Measurements from ENCODE around the gene ESPL1. TPM values are rescaled to one million over a fixed set of nuclear protein-coding genes. Genes with fewer than 3 reads are reported as not detected.

ESPL1 gene
- total and polyA plus RNA-seq, 2 of the 13 experiments (the other 11 are each of a cell fraction or from before 2014, with no cell fraction given), result 5.8 to 11.5 TPM

DNA sequence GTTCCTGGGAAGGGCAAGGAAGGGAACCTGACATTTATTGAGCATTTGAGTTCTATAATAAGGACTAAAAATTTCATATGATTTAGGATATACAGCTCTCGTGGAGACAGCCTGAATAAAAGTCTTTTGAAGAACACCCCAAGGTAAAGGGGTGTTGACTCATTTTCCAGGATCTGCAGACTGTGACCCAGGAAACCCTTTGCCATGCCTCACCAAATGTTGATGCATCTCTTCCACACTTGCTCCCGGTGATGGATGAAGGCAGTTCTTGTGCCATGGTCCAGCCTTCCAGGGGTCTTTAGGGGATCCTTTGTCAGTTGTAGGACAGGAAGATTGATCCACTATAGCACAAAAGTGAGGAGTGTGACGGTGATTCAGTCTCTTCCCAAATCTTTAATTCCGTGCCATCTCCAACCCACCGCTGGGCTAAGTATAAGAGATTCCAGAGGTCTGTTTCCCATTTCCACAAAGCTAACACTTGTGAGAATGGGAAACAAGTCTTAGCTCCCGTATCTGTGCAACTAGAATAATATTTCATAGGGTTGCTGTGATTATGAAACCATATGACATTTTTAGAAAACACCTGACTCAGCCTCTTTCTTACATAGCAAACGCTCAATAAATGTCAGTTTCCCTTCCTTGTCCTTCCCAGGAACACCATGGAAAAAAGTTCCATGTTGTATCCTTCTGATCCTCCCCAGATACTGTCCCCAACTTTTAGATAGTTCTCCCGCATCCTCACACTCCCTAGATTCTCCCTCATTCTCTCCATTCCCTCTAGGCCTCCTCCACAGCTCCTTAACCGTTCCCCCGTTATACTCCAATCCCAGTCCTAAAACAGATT lies 52.5 kb downstream of the ESPL1 start:
- H3K79me2 ChIP-seq (ENCODE audit: insufficient read depth, low read length), result peaks cover 5% of the 10 kb centered on the region
- H3K4me1 ChIP-seq (ENCODE audit: insufficient read depth, low read length), result peaks cover 39% of the 10 kb centered on the region
- intact Hi-C loops (cut with micrococcal nuclease; ENCODE audit: unreplicated experiment) (loop anchor here (2.0 kb wide), 1 partner anchor 180 kb away; the partner anchor contains the start of gene TARBP2), in situ Hi-C loops (cut with HindIII; ENCODE audit: extremely low pct_ligation_motif_present, low pct_unique_long_range_greater_than_20kb) (no loop called here)
- H3K9me3 ChIP-seq (ENCODE audit: low read length), result no peaks in the 10 kb centered on the region
- no peaks in the 10 kb centered on the region for H4K20me1 ChIP-seq (ENCODE audit: insufficient read depth, low read length)
- H3K27ac ChIP-seq (ENCODE audit: extremely low read length, insufficient read depth, low read length), result peak overlapping the region; percentile 92
- ChIA-PET POLR2A (interaction anchor here (0.7 to 4.4 kb wide), 38 partner anchors 9 to 314 kb away, joined by 3 to 58 read pairs (median 5); partner anchors contain the start of genes CSAD, EIF4B, ESPL1 and MYG1), CTCF (ENCODE audit: low intra/inter-chr PET ratio, low total read pairs) (interaction anchor here (1.4 kb wide), 1 partner anchor 32 kb away, joined by 4 read pairs; no protein-coding TSS in a partner anchor)
- H3K36me3 ChIP-seq (replicated peaks in 1 of 2; ENCODE audit: control insufficient read depth in 1 of 2, insufficient read depth in 2 of 2, low read length in 2 of 2), result peaks cover 2 to 16% of the 10 kb centered on the region in 2 experiments; a peak in 4 of 5 replicates
- no peak overlapping the region for H2AFZ ChIP-seq (ENCODE audit: low read length)
- H3K4me3 ChIP-seq (replicated peaks in 1 of 3; ENCODE audit: insufficient read depth in 1 of 3, low read depth in 2 of 3, low read length in 3 of 3), result peak overlapping the region; percentile 64 to 82 (median 67)
- no peak for FAIRE-seq
- peak overlapping the region; percentile 83 for H3K4me2 ChIP-seq (ENCODE audit: low read depth, low read length)
- H3K27me3 ChIP-seq (ENCODE audit: control insufficient read depth in 1 of 2, insufficient read depth in 2 of 2, low read length in 2 of 2), result no peaks in the 10 kb centered on the region
- TSS peak; percentile 84 for BruUV-seq (replicated peaks)
- DNase-seq (ENCODE audit: low spot score), result no peak
- TF ChIP-seq ZNF615 (CRISPR knock-in tag; IDR thresholded peaks at IDR 0.05; ENCODE audit: borderline replicate concordance) (peak; percentile 65; the same call in 1 of the 2 replicates), MAFK (conservative IDR thresholded peaks at IDR 0.05 in 1 of 2, IDR thresholded peaks at IDR 0.05 in 1 of 2; ENCODE audit: low read length in 2 of 2) (peak; percentile 33 to 67), RBM22 (optimal IDR thresholded peaks at IDR 0.05; ENCODE audit: low read length) (no peak), ZSCAN30 (CRISPR knock-in tag; IDR thresholded peaks at IDR 0.05) (0 out of 2 replicates have a peak, but pooled peaks have one; percentile 40), MAFF (IDR thresholded peaks at IDR 0.05; ENCODE audit: low read depth, low read length) (peak; percentile 67)
- H3K9ac ChIP-seq (ENCODE audit: insufficient read depth, low read depth, low read length), result peak overlapping the region; percentile 91
- ATAC-seq, result no peak
- 52% methylated on average over 10 of the region's 10 CpGs for WGBS (ENCODE audit: low lambda C conversion rate)

Data from HepG2 (cell line).